Tibial nerve (tissue), 3 donors: Measurements from ENCODE around the gene KIDINS220.

Experiments used
- POLR2A ChIP-seq, 2 donors: fragments of 450-650 bp; IDR thresholded peaks; one replicate each; pipeline ENCODE4 v1.6.1; 2017; ENCODE audit warnings: antibody characterized with exemption in 2 of 2, mild to moderate bottlenecking in 2 of 2, moderate library complexity in 2 of 2
- TF ChIP-seq, protein P1 (sequence below), 5 experiments: fragments of 200-600 bp in 3 of 5; fragments of 450-650 bp in 2 of 5; sonication (generic) in 3 of 5; IDR thresholded peaks; one replicate each; pipeline ENCODE4 v1.5.1; 2016 to 2019; ENCODE audit warnings: antibody characterized with exemption in 5 of 5, mild to moderate bottlenecking in 3 of 5, moderate library complexity in 2 of 5

DNA sequence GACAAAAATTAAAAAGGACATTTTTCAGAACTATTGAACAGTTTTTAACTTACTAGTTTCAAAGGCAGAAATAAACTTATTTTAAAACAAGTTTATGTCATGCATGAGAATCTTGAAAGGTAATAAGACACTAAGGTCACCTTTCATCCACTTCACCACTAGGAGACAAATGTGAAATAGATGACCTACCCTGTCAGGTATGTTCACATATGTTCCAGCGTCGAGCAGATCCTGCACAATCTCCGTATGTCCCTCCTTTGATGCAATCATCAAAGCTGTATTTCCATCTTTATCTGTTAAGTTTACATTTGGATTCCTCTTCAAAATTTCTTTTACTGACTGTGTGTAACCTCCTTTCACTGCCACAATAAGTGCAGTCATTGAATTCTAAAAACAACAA lies 34.7 kb downstream of the KIDINS220 start:
- TF ChIP-seq, protein P1, sequence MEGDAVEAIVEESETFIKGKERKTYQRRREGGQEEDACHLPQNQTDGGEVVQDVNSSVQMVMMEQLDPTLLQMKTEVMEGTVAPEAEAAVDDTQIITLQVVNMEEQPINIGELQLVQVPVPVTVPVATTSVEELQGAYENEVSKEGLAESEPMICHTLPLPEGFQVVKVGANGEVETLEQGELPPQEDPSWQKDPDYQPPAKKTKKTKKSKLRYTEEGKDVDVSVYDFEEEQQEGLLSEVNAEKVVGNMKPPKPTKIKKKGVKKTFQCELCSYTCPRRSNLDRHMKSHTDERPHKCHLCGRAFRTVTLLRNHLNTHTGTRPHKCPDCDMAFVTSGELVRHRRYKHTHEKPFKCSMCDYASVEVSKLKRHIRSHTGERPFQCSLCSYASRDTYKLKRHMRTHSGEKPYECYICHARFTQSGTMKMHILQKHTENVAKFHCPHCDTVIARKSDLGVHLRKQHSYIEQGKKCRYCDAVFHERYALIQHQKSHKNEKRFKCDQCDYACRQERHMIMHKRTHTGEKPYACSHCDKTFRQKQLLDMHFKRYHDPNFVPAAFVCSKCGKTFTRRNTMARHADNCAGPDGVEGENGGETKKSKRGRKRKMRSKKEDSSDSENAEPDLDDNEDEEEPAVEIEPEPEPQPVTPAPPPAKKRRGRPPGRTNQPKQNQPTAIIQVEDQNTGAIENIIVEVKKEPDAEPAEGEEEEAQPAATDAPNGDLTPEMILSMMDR (IDR thresholded peaks at IDR 0.05), result no peak
- TF ChIP-seq POLR2A (IDR thresholded peaks at IDR 0.05), result no peak
